Endothelial cell of umbilical vein (primary cell): Measurements from ENCODE around the gene TEX54. TPM values are rescaled to one million over a fixed set of nuclear protein-coding genes. Genes with fewer than 3 reads are reported as not detected.

ENCODE experiments used
- BruUV-seq: library from RNA; stranded (reverse); fragments of 400-500 nt; replicated peaks from 2 replicates; lab custom pipeline; 2021; lab: Mats Ljungman, UMichigan
- CTCF ChIA-PET: fragments of 300-600, 350-600 bp; sonication (Branson Sonifier 250); formaldehyde crosslinking; loops from one replicate; lab custom pipeline; 2021; ENCODE audit warnings: antibody characterized with exemption, inconsistent platforms; lab: Charles Lee
- POLR2A ChIA-PET: fragments of 300-600, 350-600 bp; sonication (Branson Sonifier 250); formaldehyde crosslinking; loops from one replicate; lab custom pipeline; 2021; ENCODE audit warnings: antibody characterized with exemption, inconsistent platforms; lab: Charles Lee
- DNase-seq: peaks from one replicate; pipeline ENCODE4 v3.0.0-alpha.2; 2011; ENCODE audit warnings: low read depth, low spot score
- FAIRE-seq: peaks from 2 replicates; lab custom pipeline; 2011; peaks lifted over from hg19 to GRCh38; lab: Jason Lieb, UNC
- H2AFZ ChIP-seq: 2 replicates; pipeline ENCODE4 v1.6.0; 2012; ENCODE audit warnings: low read depth, low read length, control low read depth, inconsistent platforms
- H3K27ac ChIP-seq: 2 replicates; pipeline ENCODE4 v1.5.1; 2011; ENCODE audit warnings: low read depth, mild to moderate bottlenecking, control low read depth, low read length, moderate library complexity; ENCODE audit not compliant: insufficient read depth
- H3K27me3 ChIP-seq, 2 experiments: 2 replicates each; pipeline versions ENCODE4 v1.6.0 to v1.6.1; 2011; ENCODE audit warnings: low read length in 2 of 2, mixed read lengths in 1 of 2; ENCODE audit not compliant: control insufficient read depth in 2 of 2, insufficient read depth in 2 of 2
- H3K36me3 ChIP-seq, 2 experiments: 2 replicates in 1 of 2; 3 replicates in 1 of 2; pipeline ENCODE4 v1.5.1; 2011; ENCODE audit warnings: low read length in 2 of 2, mild to moderate bottlenecking in 1 of 2, moderate library complexity in 1 of 2; ENCODE audit not compliant: control insufficient read depth in 2 of 2, insufficient read depth in 2 of 2; ENCODE audit errors: extremely low read depth in 1 of 2
- H3K4me1 ChIP-seq: 3 replicates; pipeline ENCODE4 v1.5.1; 2011; ENCODE audit warnings: mild to moderate bottlenecking, low read length; ENCODE audit not compliant: control insufficient read depth, insufficient read depth; ENCODE audit errors: extremely low read depth
- H3K4me2 ChIP-seq: 2 replicates; pipeline ENCODE4 v1.6.1; 2011; ENCODE audit warnings: low read length, control low read depth, mixed read lengths; ENCODE audit not compliant: insufficient read depth
- H3K4me3 ChIP-seq, 3 experiments: fragments of 200-600 bp in 1 of 3; sonication (generic), shearing (Covaris generic) in 1 of 3; replicated peaks in 1 of 3; 2 replicates each; pipeline ENCODE4 v1.5.1; 2011 to 2016; ENCODE audit warnings: control low read depth in 3 of 3, low read length in 3 of 3, mild to moderate bottlenecking in 2 of 3, inconsistent platforms in 1 of 3, low read depth in 1 of 3, moderate library complexity in 1 of 3; ENCODE audit not compliant: insufficient read depth in 1 of 3
- H3K79me2 ChIP-seq: 2 replicates; pipeline ENCODE4 v1.6.0; 2012; ENCODE audit warnings: low read length, inconsistent platforms; ENCODE audit not compliant: control insufficient read depth, insufficient read depth
- H3K9ac ChIP-seq: replicated peaks from 2 replicates; pipeline ENCODE3; 2011; ENCODE audit warnings: low read length, control low read depth; ENCODE audit not compliant: insufficient read depth; ENCODE audit errors: extremely low read depth
- H3K9me1 ChIP-seq: replicated peaks from 3 replicates; pipeline ENCODE4 v1.6.0; 2011; ENCODE audit warnings: mild to moderate bottlenecking, low read length; ENCODE audit not compliant: control insufficient read depth, insufficient read depth; ENCODE audit errors: extremely low read depth
- H3K9me3 ChIP-seq: replicated peaks from 2 replicates; pipeline ENCODE4 v1.5.1; 2012; ENCODE audit warnings: low read length, inconsistent platforms; ENCODE audit not compliant: control insufficient read depth, insufficient read depth
- H4K20me1 ChIP-seq: replicated peaks from 2 replicates; pipeline ENCODE3; 2011; ENCODE audit warnings: mild to moderate bottlenecking, low read length; ENCODE audit not compliant: control insufficient read depth, insufficient read depth; ENCODE audit errors: extremely low read depth
- EZH2 ChIP-seq: IDR thresholded peaks from 2 replicates; pipeline ENCODE4 v1.6.1; 2012; ENCODE audit warnings: borderline replicate concordance, low read depth, mild to moderate bottlenecking, moderate library complexity, low read length, inconsistent platforms; ENCODE audit not compliant: severe bottlenecking
- FOS ChIP-seq: IDR thresholded peaks from 2 replicates; pipeline ENCODE4 v1.6.1; 2011; ENCODE audit warnings: mild to moderate bottlenecking, low read length, moderate library complexity, borderline replicate concordance; ENCODE audit not compliant: insufficient read depth
- GATA2 ChIP-seq: IDR thresholded peaks from 2 replicates; pipeline ENCODE4 v1.7.0; 2011; ENCODE audit warnings: low read depth, mild to moderate bottlenecking, moderate library complexity, mixed read lengths, low read length; ENCODE audit not compliant: insufficient read length, insufficient read depth
- JUN ChIP-seq: IDR thresholded peaks from 2 replicates; pipeline ENCODE4 v1.6.1; 2011; ENCODE audit warnings: borderline replicate concordance, low read depth; ENCODE audit not compliant: insufficient read length, insufficient read depth
- MYC ChIP-seq: IDR thresholded peaks from one replicate; pipeline ENCODE4 v1.6.1; 2011; ENCODE audit warnings: mild to moderate bottlenecking, low read depth, low read length
- POLR2A ChIP-seq: IDR thresholded peaks from 2 replicates; pipeline ENCODE4 v1.6.1; 2012; ENCODE audit warnings: low read depth, mild to moderate bottlenecking, control low read depth, low read length
- POLR2AphosphoS5 ChIP-seq: IDR thresholded peaks from 2 replicates; pipeline ENCODE4 v1.6.1; 2012; ENCODE audit warnings: low read depth, mild to moderate bottlenecking, control low read depth, low read length, moderate library complexity; ENCODE audit not compliant: insufficient read depth
- dilution Hi-C: fragments of 300-500 bp; cut with MboI; formaldehyde crosslinking; loops from one replicate; pipeline ENCODE4 v1.15.0; 2019; ENCODE audit warnings: low sequenced_read_pairs; ENCODE audit not compliant: extremely low pct_ligation_motif_present
- intact Hi-C: fragments of 100-400 bp; cut with micrococcal nuclease; formaldehyde crosslinking; loops from one replicate; pipeline ENCODE4 v1.10.0; 2022
- polyA plus RNA-seq, 4 experiments: library from polyadenylated mRNA; depleted of rRNA in 3 of 4; stranded (reverse) in 3 of 4; unstranded in 1 of 4; fragments of >200 nt; gene quantifications; 2 replicates each; pipeline versions ENCODE4 v1.2.1 to v1.2.3, GENCODE V29; 2011 to 2012; ENCODE audit warnings: missing spikeins in 1 of 4
- total RNA-seq: library from RNA; stranded (reverse); gene quantifications from 2 replicates; pipeline ENCODE4 v1.2.3, GENCODE V29; 2021
- TF ChIP-seq, protein P1 (sequence below): IDR thresholded peaks from 2 replicates; pipeline ENCODE4 v1.6.1; 2011; ENCODE audit not compliant: insufficient read depth, insufficient read length
- TF ChIP-seq, protein P2 (sequence below), 2 donors: IDR thresholded peaks; 1 replicate in 1 of 2; 2 replicates in 1 of 2; pipeline ENCODE4 v1.5.1; 2011; ENCODE audit warnings: low read length in 2 of 2, mild to moderate bottlenecking in 2 of 2, moderate library complexity in 2 of 2, control low read depth in 1 of 2, inconsistent platforms in 1 of 2, low read depth in 1 of 2; ENCODE audit not compliant: insufficient read depth in 1 of 2; ENCODE audit errors: extremely low read depth in 1 of 2

The TEX54 gene
- total and polyA plus RNA-seq, 2 donors (not counting 3 experiments of a cell fraction or from before 2014, with no cell fraction given) = not detected

DNA sequence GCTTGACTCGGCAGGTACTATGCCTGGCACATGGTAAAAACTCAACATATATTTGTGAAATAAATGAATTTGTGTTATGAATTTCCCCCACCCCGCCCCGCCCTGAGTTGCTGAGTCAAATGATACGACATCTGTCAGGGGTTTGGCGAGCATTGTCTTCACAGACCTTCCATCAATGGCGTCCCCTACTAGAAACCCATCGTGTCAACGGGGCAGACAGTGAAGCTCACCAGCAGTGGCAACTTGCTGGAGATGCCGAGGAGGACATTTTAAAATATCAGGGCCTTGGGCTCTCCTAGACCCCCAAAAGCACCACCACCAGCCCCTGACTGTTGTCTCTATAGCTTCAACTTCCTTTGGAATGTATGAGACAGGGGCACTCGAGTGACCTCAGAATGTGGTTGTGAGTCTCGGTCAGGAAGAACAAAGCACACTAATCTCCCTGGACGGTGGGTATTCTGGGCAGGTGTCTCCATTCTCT lies 26.6 kb downstream of the TEX54 start:
- ChIA-PET POLR2A (interaction anchor here (0.6 to 3.7 kb wide), 6 partner anchors 9 to 35 kb away, joined by 3 to 24 read pairs (median 4); no protein-coding TSS in a partner anchor), CTCF (interaction anchor here (0.6 to 3.2 kb wide), 6 partner anchors 9 to 411 kb away, joined by 3 to 25 read pairs (median 4); partner anchors contain the start of genes SLC3A2 and TMEM179B)
- BruUV-seq = no TSS peak
- dilution Hi-C loops (no loop called here), intact Hi-C loops (loop anchor here (1.0 kb wide), 3 partner anchors 19 to 33 kb away; partner anchors contain the start of genes TMEM179B and WDR74)
- FAIRE-seq = no peak
- Histone ChIP-seq H3K79me2 (peaks cover 22% of the 10 kb centered on the region), H4K20me1 (no peaks in the 10 kb centered on the region), H3K4me3 (peak overlapping the region; percentile 41 to 93 (median 70)), H3K9me1 (no peaks in the 10 kb centered on the region), H3K4me1 (peaks cover 22% of the 10 kb centered on the region), H2AFZ (peak overlapping the region; percentile 40), H3K4me2 (peak overlapping the region; percentile 83), H3K9me3 (no peaks in the 10 kb centered on the region), H3K36me3 (peaks cover 14 to 15% of the 10 kb centered on the region in 2 experiments), H3K27me3 (no peaks in the 10 kb centered on the region), H3K27ac (peak overlapping the region; percentile 25), H3K9ac (peak overlapping the region; percentile 70)
- TF ChIP-seq JUN = no peak
- no peak for TF ChIP-seq POLR2A
- TF ChIP-seq POLR2AphosphoS5 = no peak
- TF ChIP-seq, protein P1, sequence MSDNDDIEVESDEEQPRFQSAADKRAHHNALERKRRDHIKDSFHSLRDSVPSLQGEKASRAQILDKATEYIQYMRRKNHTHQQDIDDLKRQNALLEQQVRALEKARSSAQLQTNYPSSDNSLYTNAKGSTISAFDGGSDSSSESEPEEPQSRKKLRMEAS = no peak
- TF ChIP-seq EZH2 = no peak
- TF ChIP-seq GATA2 = no peak
- TF ChIP-seq, protein P2, sequence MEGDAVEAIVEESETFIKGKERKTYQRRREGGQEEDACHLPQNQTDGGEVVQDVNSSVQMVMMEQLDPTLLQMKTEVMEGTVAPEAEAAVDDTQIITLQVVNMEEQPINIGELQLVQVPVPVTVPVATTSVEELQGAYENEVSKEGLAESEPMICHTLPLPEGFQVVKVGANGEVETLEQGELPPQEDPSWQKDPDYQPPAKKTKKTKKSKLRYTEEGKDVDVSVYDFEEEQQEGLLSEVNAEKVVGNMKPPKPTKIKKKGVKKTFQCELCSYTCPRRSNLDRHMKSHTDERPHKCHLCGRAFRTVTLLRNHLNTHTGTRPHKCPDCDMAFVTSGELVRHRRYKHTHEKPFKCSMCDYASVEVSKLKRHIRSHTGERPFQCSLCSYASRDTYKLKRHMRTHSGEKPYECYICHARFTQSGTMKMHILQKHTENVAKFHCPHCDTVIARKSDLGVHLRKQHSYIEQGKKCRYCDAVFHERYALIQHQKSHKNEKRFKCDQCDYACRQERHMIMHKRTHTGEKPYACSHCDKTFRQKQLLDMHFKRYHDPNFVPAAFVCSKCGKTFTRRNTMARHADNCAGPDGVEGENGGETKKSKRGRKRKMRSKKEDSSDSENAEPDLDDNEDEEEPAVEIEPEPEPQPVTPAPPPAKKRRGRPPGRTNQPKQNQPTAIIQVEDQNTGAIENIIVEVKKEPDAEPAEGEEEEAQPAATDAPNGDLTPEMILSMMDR (IDR thresholded peaks at IDR 0.05; ENCODE audit: extremely low read depth in 1 of 2, insufficient read depth in 1 of 2, low read depth in 1 of 2, low read length in 2 of 2) = no peak
- no peak for TF ChIP-seq MYC
- no peak for TF ChIP-seq FOS
- no peak for DNase-seq
